Breast epithelium (tissue), 4 donors: ENCODE data around the gene NBEAL1. TPM values are rescaled to one million over a fixed set of nuclear protein-coding genes. Genes with fewer than 3 reads are reported as not detected.

Source experiments
- DNase-seq, 2 donors: peaks; one replicate each; pipeline ENCODE4 v3.0.0-alpha.2; 2019; ENCODE audit warnings: low spot score in 2 of 2
- H3K27ac ChIP-seq, 2 donors: fragments of 200-600 bp; sonication (generic) in 1 of 2; one replicate each; pipeline ENCODE4 v1.5.1; 2016 to 2019; ENCODE audit warnings: mild to moderate bottlenecking in 1 of 2
- H3K27me3 ChIP-seq, 2 donors: fragments of 200-600 bp; sonication (generic) in 1 of 2; one replicate each; pipeline versions ENCODE4 v1.5.1 to v1.6.0; 2017 to 2019; ENCODE audit warnings: control low read depth in 1 of 2, mild to moderate bottlenecking in 1 of 2
- H3K36me3 ChIP-seq: fragments of 200-600 bp; one replicate; pipeline ENCODE4 v1.5.1; 2019
- H3K4me1 ChIP-seq, 2 donors: fragments of 200-600 bp; sonication (generic); one replicate each; pipeline ENCODE4 v1.5.1; 2016 to 2019; ENCODE audit warnings: control low read depth in 1 of 2
- H3K4me3 ChIP-seq, 3 donors: fragments of 200-600 bp; sonication (generic); 1 replicate in 2 of 3; 2 replicates in 1 of 3; pipeline ENCODE4 v1.5.1; 2016 to 2019; ENCODE audit warnings: mild to moderate bottlenecking in 3 of 3, moderate library complexity in 2 of 3
- H3K9me3 ChIP-seq, 2 donors: fragments of 200-600 bp; sonication (generic) in 1 of 2; one replicate each; pipeline ENCODE4 v1.5.1; 2016 to 2019; ENCODE audit warnings: control low read depth in 1 of 2
- CTCF ChIP-seq, 3 donors: fragments of 450-650 bp; IDR thresholded peaks; one replicate each; pipeline ENCODE4 v1.5.1; 2016 to 2017; ENCODE audit warnings: antibody characterized with exemption in 3 of 3, mild to moderate bottlenecking in 3 of 3, moderate library complexity in 3 of 3
- POLR2A ChIP-seq: fragments of 450-650 bp; IDR thresholded peaks from one replicate; pipeline ENCODE4 v1.6.1; 2016; ENCODE audit warnings: antibody characterized with exemption, mild to moderate bottlenecking, moderate library complexity
- POLR2AphosphoS5 ChIP-seq, 3 donors: sonication (generic); formaldehyde crosslinking; IDR thresholded peaks; one replicate each; pipeline ENCODE4 v1.6.1; 2017; ENCODE audit warnings: antibody characterized with exemption in 3 of 3
- intact Hi-C: fragments of 100-400 bp; cut with DNase I; formaldehyde crosslinking; loops from one replicate; pipeline ENCODE4 v1.15.1; 2023; ENCODE audit warnings: low total_unique reads
- total RNA-seq, 3 donors: library from RNA; depleted of rRNA; stranded (reverse); fragments of >200 nt; gene quantifications; one replicate each; pipeline ENCODE4 v1.1.0, GENCODE V29; 2016

The NBEAL1 gene
- total RNA-seq, 3 donors from 2014 or later, result 34.7 to 84.3 (median 64.9) TPM

- TF ChIP-seq CTCF (IDR thresholded peaks at IDR 0.05), result no peak
- TF ChIP-seq POLR2AphosphoS5 (IDR thresholded peaks at IDR 0.05), result no peak
- TF ChIP-seq POLR2A, result no peak
- no peaks in the 10 kb centered on the region for H3K36me3 ChIP-seq
- intact Hi-C loops, result no loop called here
- no peak for DNase-seq
- no peaks in the 10 kb centered on the region for H3K4me1 ChIP-seq
- peak overlapping the region; percentile 38 to 50 for H3K27ac ChIP-seq
- H3K4me3 ChIP-seq, result peak overlapping the region; percentile 14 to 92 (median 82)
- H3K9me3 ChIP-seq, result no peaks in the 10 kb centered on the region
- H3K27me3 ChIP-seq, result no peaks in the 10 kb centered on the region
Measured at GRCh38 chr2:203016716-203017115, 2.0 kb downstream of the NBEAL1 start.

GRCh38 chr2:203018181-203018580, 3.5 kb downstream of the NBEAL1 start:
- no peaks in the 10 kb centered on the region for H3K4me1 ChIP-seq

GRCh38 chr2:203019142-203019541, 4.5 kb downstream of the NBEAL1 start:
- no peaks in the 10 kb centered on the region for H3K27me3 ChIP-seq
- TF ChIP-seq POLR2AphosphoS5 (IDR thresholded peaks at IDR 0.05), result no peak
- no peak for TF ChIP-seq POLR2A
- no peak for TF ChIP-seq CTCF (IDR thresholded peaks at IDR 0.05)
- H3K4me3 ChIP-seq, result peak overlapping the region in 2 of 3 donors; percentile 48 to 92
- intact Hi-C loops, result no loop called here
- H3K27ac ChIP-seq, result peak overlapping the region in 1 of 2 donors; percentile 1
- no peak for DNase-seq
- no peaks in the 10 kb centered on the region for H3K9me3 ChIP-seq
- H3K4me1 ChIP-seq, result no peaks in the 10 kb centered on the region
- H3K36me3 ChIP-seq, result no peaks in the 10 kb centered on the region

More at GRCh38 chr2:203018181-203018580, 3.5 kb downstream of the NBEAL1 start:
- intact Hi-C loops, result no loop called here
- DNase-seq, result no peak
- Histone ChIP-seq H3K27me3 (no peaks in the 10 kb centered on the region), H3K9me3 (no peaks in the 10 kb centered on the region), H3K36me3 (no peaks in the 10 kb centered on the region), H3K4me3 (peak overlapping the region; percentile 17 to 92 (median 48)), H3K27ac (no peak overlapping the region)
- TF ChIP-seq CTCF (IDR thresholded peaks at IDR 0.05), result no peak
- TF ChIP-seq POLR2AphosphoS5 (IDR thresholded peaks at IDR 0.05), result no peak
- no peak for TF ChIP-seq POLR2A

- H3K4me3 ChIP-seq, result no peak overlapping the region
- H3K4me1 ChIP-seq, result no peaks in the 10 kb centered on the region
- no peaks in the 10 kb centered on the region for H3K36me3 ChIP-seq
- H3K27ac ChIP-seq, result peak overlapping the region; percentile 47 to 52
- no peaks in the 10 kb centered on the region for H3K9me3 ChIP-seq
- no peak for TF ChIP-seq POLR2AphosphoS5 (IDR thresholded peaks at IDR 0.05)
- TF ChIP-seq POLR2A, result no peak
- no peak for TF ChIP-seq CTCF (IDR thresholded peaks at IDR 0.05)
- no peak for DNase-seq
- H3K27me3 ChIP-seq, result no peaks in the 10 kb centered on the region
- intact Hi-C loops, result no loop called here
Measured at GRCh38 chr2:203021991-203022390, 7.3 kb downstream of the NBEAL1 start.

GRCh38 chr2:203022751-203023150, 8.1 kb downstream of the NBEAL1 start:
- Histone ChIP-seq H3K36me3 (no peaks in the 10 kb centered on the region), H3K4me1 (no peaks in the 10 kb centered on the region), H3K27ac (peak overlapping the region; percentile 13 to 47), H3K27me3 (no peaks in the 10 kb centered on the region), H3K4me3 (peak overlapping the region in 1 of 3 donors; percentile 0), H3K9me3 (no peaks in the 10 kb centered on the region)
- intact Hi-C loops, result no loop called here
- TF ChIP-seq POLR2A (no peak), CTCF (IDR thresholded peaks at IDR 0.05) (no peak), POLR2AphosphoS5 (IDR thresholded peaks at IDR 0.05) (no peak)
- DNase-seq, result no peak
